H1 (cell line): ENCODE measurements around the gene VPS41. TPM values are rescaled to one million over a fixed set of nuclear protein-coding genes. Genes with fewer than 3 reads are reported as not detected.
A peak's percentile ranks its signal among the peaks of the same experiment; 100 is the strongest.

Source experiments
- BACH1 ChIP-seq: IDR thresholded peaks from 2 replicates; pipeline ENCODE4 v1.6.1; 2012; ENCODE audit warnings: low read length, improper control_type of control experiment
- BCL11A ChIP-seq, 2 experiments: IDR thresholded peaks; one replicate each; pipeline ENCODE4 v1.6.1; 2011; ENCODE audit warnings: low read depth in 2 of 2, low read length in 2 of 2, mild to moderate bottlenecking in 2 of 2
- BRCA1 ChIP-seq: IDR thresholded peaks from 2 replicates; pipeline ENCODE4 v1.6.1; 2012; ENCODE audit warnings: low read depth, low read length, improper control_type of control experiment
- CBX5 ChIP-seq: fragments of 300-800, 300-1000 bp; sonication (generic); IDR thresholded peaks from 2 replicates; pipeline ENCODE4 v1.7.1; 2016; ENCODE audit warnings: antibody characterized with exemption, low read length, low read depth
- CTBP2 ChIP-seq: IDR thresholded peaks from 2 replicates; pipeline ENCODE4 v1.7.0; 2011; ENCODE audit warnings: borderline replicate concordance, mild to moderate bottlenecking, moderate library complexity, mixed read lengths, low read length; ENCODE audit not compliant: insufficient read depth, insufficient read length
- EGR1 ChIP-seq: IDR thresholded peaks from 2 replicates; pipeline ENCODE4 v1.6.1; 2011; ENCODE audit warnings: low read depth, low read length, borderline replicate concordance
- EP300 ChIP-seq, 2 experiments: IDR thresholded peaks; 1 replicate in 1 of 2; 2 replicates in 1 of 2; pipeline ENCODE4 v1.6.1; 2011 to 2012; ENCODE audit warnings: low read depth in 2 of 2, low read length in 2 of 2, mild to moderate bottlenecking in 2 of 2, borderline replicate concordance in 1 of 2, inconsistent platforms in 1 of 2, moderate library complexity in 1 of 2
- EZH2 ChIP-seq: fragments of 200-600 bp; sonication (generic); IDR thresholded peaks from 2 replicates; pipeline ENCODE4 v1.7.1; 2012; ENCODE audit warnings: low read depth, mild to moderate bottlenecking, moderate library complexity, low read length, inconsistent platforms; ENCODE audit not compliant: severe bottlenecking
- HDAC6 ChIP-seq: IDR thresholded peaks from one replicate; pipeline ENCODE4 v1.7.1; 2012; ENCODE audit warnings: low read depth, mild to moderate bottlenecking, inconsistent platforms, low read length, moderate library complexity
- JUN ChIP-seq: IDR thresholded peaks from 2 replicates; pipeline ENCODE4 v1.6.1; 2011; ENCODE audit warnings: low read depth, mild to moderate bottlenecking, improper control_type of control experiment, low read length
- KDM5A ChIP-seq: fragments of 200-600 bp; IDR thresholded peaks from 2 replicates; pipeline ENCODE4 v1.7.1; 2012; ENCODE audit warnings: mild to moderate bottlenecking, low read length, inconsistent platforms, mixed read lengths
- NANOG ChIP-seq: IDR thresholded peaks from 2 replicates; pipeline ENCODE4 v1.6.1; 2011; ENCODE audit warnings: low read length, low read depth, mild to moderate bottlenecking, inconsistent platforms; ENCODE audit not compliant: insufficient read depth, poor library complexity, severe bottlenecking
- NRF1 ChIP-seq: IDR thresholded peaks from 2 replicates; pipeline ENCODE4 v1.6.1; 2011; ENCODE audit warnings: mild to moderate bottlenecking, low read depth, low read length, improper control_type of control experiment
- POLR2A ChIP-seq, 2 experiments: IDR thresholded peaks; 1 replicate in 1 of 2; 2 replicates in 1 of 2; pipeline ENCODE4 v1.6.1; 2011; ENCODE audit warnings: low read depth in 2 of 2, low read length in 2 of 2, mild to moderate bottlenecking in 2 of 2; ENCODE audit errors: control extremely low read depth in 1 of 2
- POLR2AphosphoS5 ChIP-seq: IDR thresholded peaks from 2 replicates; pipeline ENCODE4 v1.6.1; 2011; ENCODE audit warnings: low read depth, low read length
- RBBP5 ChIP-seq: IDR thresholded peaks from 2 replicates; pipeline ENCODE4 v1.7.1; 2012; ENCODE audit warnings: low read depth, mild to moderate bottlenecking, inconsistent platforms, low read length, moderate library complexity, borderline replicate concordance
- RFX5 ChIP-seq: IDR thresholded peaks from 2 replicates; pipeline ENCODE4 v1.6.1; 2011; ENCODE audit warnings: low read depth, low read length, improper control_type of control experiment, borderline replicate concordance
- SIRT6 ChIP-seq: IDR thresholded peaks from one replicate; pipeline ENCODE4 v1.7.1; 2012; ENCODE audit warnings: low read length, inconsistent platforms
- SP1 ChIP-seq: IDR thresholded peaks from 2 replicates; pipeline ENCODE4 v1.6.1; 2011; ENCODE audit warnings: low read depth, low read length
- SP2 ChIP-seq: IDR thresholded peaks from 2 replicates; pipeline ENCODE4 v1.6.1; 2012; ENCODE audit warnings: mild to moderate bottlenecking, low read length, inconsistent platforms
- SP4 ChIP-seq: IDR thresholded peaks from 2 replicates; pipeline ENCODE4 v1.6.1; 2012; ENCODE audit warnings: low read length, inconsistent platforms
- SRF ChIP-seq: IDR thresholded peaks from 2 replicates; pipeline ENCODE4 v1.6.1; 2011; ENCODE audit warnings: mild to moderate bottlenecking, low read depth, low read length, moderate library complexity
- SUZ12 ChIP-seq: fragments of 200-600 bp; sonication (generic); IDR thresholded peaks from 2 replicates; pipeline ENCODE4 v1.6.1; 2012; ENCODE audit warnings: mild to moderate bottlenecking, inconsistent platforms, low read length, moderate library complexity, mixed read lengths
- TAF1 ChIP-seq: IDR thresholded peaks from 2 replicates; pipeline ENCODE4 v1.6.1; 2011; ENCODE audit warnings: mild to moderate bottlenecking, low read depth, low read length
- TBP ChIP-seq: IDR thresholded peaks from 2 replicates; pipeline ENCODE4 v1.6.1; 2011; ENCODE audit warnings: low read depth, low read length, improper control_type of control experiment
- polyA plus RNA-seq, 7 experiments: library from polyadenylated mRNA; depleted of rRNA in 3 of 7; stranded (reverse) in 5 of 7; unstranded in 2 of 7; fragments of >200 nt in 5 of 7; fragments of 200-250 nt in 2 of 7; gene quantifications; 1 replicate in 5 of 7; 2 replicates in 1 of 7; 4 replicates in 1 of 7; pipeline versions ENCODE4 v1.2.1 to v1.2.3, GENCODE V29; 2011 to 2013; ENCODE audit warnings: missing spikeins in 2 of 7, mixed read lengths in 2 of 7
- total RNA-seq: library from RNA; stranded (reverse); fragmentation: NEBNext Ultra II Directional; extraction: Animal tissue kit (Norgen Biotek cat#: 25700); gene quantifications from 2 replicates; pipeline ENCODE4 v1.2.1, GENCODE V29; 2021
- TF ChIP-seq, protein P1 (sequence below): IDR thresholded peaks from 2 replicates; pipeline ENCODE4 v1.6.1; 2012; ENCODE audit warnings: inconsistent platforms

The VPS41 gene
- total and polyA plus RNA-seq, 2 of the 8 experiments (the other 6 are each of a cell fraction or from before 2014, with no cell fraction given) = 10.7 to 63.3 TPM

- TF ChIP-seq RBBP5 (no peak; the same call in 1 of the 2 replicates), SP4 (peak; percentile 54; the same call in 1 of the 2 replicates), NRF1 (no peak), SIRT6 (no peak), HDAC6 (no peak), BRCA1 (no peak), RFX5 (no peak), SP2 (no peak), EGR1 (peak; percentile 63; the same call in 1 of the 2 replicates), CBX5 (no peak), SRF (no peak), POLR2A (IDR thresholded peaks at IDR 0.05; ENCODE audit: control extremely low read depth in 1 of 2, low read depth in 2 of 2, low read length in 2 of 2) (peak in 1 of 2 experiments; percentile 77; a peak in 2 of 3 replicates), KDM5A (peak; percentile 72; the same call in 1 of the 2 replicates), BACH1 (no peak), BCL11A (IDR thresholded peaks at IDR 0.05; ENCODE audit: low read depth in 2 of 2, low read length in 2 of 2) (no peak), POLR2AphosphoS5 (peak; percentile 61; the same call in 1 of the 2 replicates), SP1 (no peak), JUN (no peak), NANOG (no peak), EP300 (IDR thresholded peaks at IDR 0.05; ENCODE audit: borderline replicate concordance in 1 of 2, low read depth in 2 of 2, low read length in 2 of 2) (no peak), CTBP2 (no peak), EZH2 (no peak), TAF1 (peak; percentile 88), TBP (peak; percentile 71; the same call in 1 of the 2 replicates), SUZ12 (no peak)
- TF ChIP-seq, protein P1, sequence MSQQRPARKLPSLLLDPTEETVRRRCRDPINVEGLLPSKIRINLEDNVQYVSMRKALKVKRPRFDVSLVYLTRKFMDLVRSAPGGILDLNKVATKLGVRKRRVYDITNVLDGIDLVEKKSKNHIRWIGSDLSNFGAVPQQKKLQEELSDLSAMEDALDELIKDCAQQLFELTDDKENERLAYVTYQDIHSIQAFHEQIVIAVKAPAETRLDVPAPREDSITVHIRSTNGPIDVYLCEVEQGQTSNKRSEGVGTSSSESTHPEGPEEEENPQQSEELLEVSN = no peak
These were observed at the start of gene VPS41 (continued) for GRCh38 chr7:38908759-38909335.
